HEK293 (cell line): Measurements from ENCODE around the gene TIAM2.

ENCODE experiments used
- CTCF ChIA-PET: fragments of 350-600 bp; formaldehyde crosslinking; extraction: SDS; loops from one replicate; lab custom pipeline; 2021; ENCODE audit warnings: antibody characterized with exemption; lab: Yijun Ruan, JAX
- POLR2A ChIA-PET: fragments of 300-600 bp; formaldehyde crosslinking; extraction: SDS; loops from one replicate; lab custom pipeline; 2020; ENCODE audit warnings: antibody characterized with exemption, inconsistent platforms; lab: Yijun Ruan, JAX
- H3K27ac ChIP-seq: fragments of 200-500 bp; sonication (Bioruptor generic); 2 replicates; pipeline ENCODE4 v1.5.1; 2014; ENCODE audit warnings: low read depth, low read length, control low read depth, inconsistent platforms; ENCODE audit errors: extremely low read depth
- H3K36me3 ChIP-seq, 2 experiments: fragments of 200-500 bp in 1 of 2; sonication (Bioruptor generic) in 1 of 2; 1 replicate in 1 of 2; 2 replicates in 1 of 2; pipeline ENCODE4 v1.5.1; 2014 to 2017; ENCODE audit warnings: inconsistent platforms in 2 of 2, low read length in 2 of 2; ENCODE audit not compliant: control insufficient read depth in 2 of 2, insufficient read depth in 1 of 2
- H3K4me1 ChIP-seq: fragments of 200-500 bp; sonication (Bioruptor generic); 2 replicates; pipeline ENCODE4 v1.5.1; 2014; ENCODE audit warnings: mild to moderate bottlenecking, low read length, inconsistent platforms; ENCODE audit not compliant: control insufficient read depth, insufficient read depth
- H3K4me3 ChIP-seq: 2 replicates; pipeline ENCODE4 v1.5.1; 2011; ENCODE audit warnings: low read depth, mild to moderate bottlenecking, control low read depth, low read length, moderate library complexity
- H3K9me3 ChIP-seq: fragments of 200-500 bp; sonication (Bioruptor generic); 2 replicates; pipeline ENCODE4 v1.5.1; 2014; ENCODE audit warnings: low read depth, low read length, inconsistent platforms; ENCODE audit not compliant: control insufficient read depth, insufficient read depth
- EGR2 ChIP-seq: fragments of 450-650 bp; formaldehyde crosslinking; IDR thresholded peaks from 2 replicates; pipeline ENCODE4 v1.5.1; 2016; ENCODE audit warnings: low read depth, missing biosample characterization, missing genetic modification characterization
- GLIS1 ChIP-seq: fragments of 450-650 bp; formaldehyde crosslinking; IDR thresholded peaks from 2 replicates; pipeline ENCODE4 v1.5.1; 2016; ENCODE audit warnings: missing biosample characterization, missing genetic modification characterization
- HOXC10 ChIP-seq: sonication (generic); formaldehyde crosslinking; IDR thresholded peaks from 2 replicates; pipeline ENCODE4 v1.8.1; 2023; ENCODE audit warnings: mild to moderate bottlenecking, missing genetic modification reagents
- KLF10 ChIP-seq: fragments of 450-650 bp; IDR thresholded peaks from 2 replicates; pipeline ENCODE4 v1.5.1; 2018; ENCODE audit warnings: missing biosample characterization, mild to moderate bottlenecking, missing genetic modification characterization
- PRDM2 ChIP-seq: fragments of 450-650 bp; formaldehyde crosslinking; IDR thresholded peaks from 2 replicates; pipeline ENCODE4 v1.5.1; 2016; ENCODE audit warnings: missing biosample characterization, missing genetic modification characterization, borderline replicate concordance
- ZBTB1 ChIP-seq: fragments of 450-650 bp; formaldehyde crosslinking; IDR thresholded peaks from 2 replicates; pipeline ENCODE4 v1.5.1; 2016; ENCODE audit warnings: missing biosample characterization, missing genetic modification characterization
- ZNF132 ChIP-seq: fragments of 450-650 bp; formaldehyde crosslinking; IDR thresholded peaks from 2 replicates; pipeline ENCODE4 v1.5.1; 2017; ENCODE audit warnings: missing biosample characterization, missing genetic modification characterization, borderline replicate concordance
- ZNF26 ChIP-seq: fragments of 450-650 bp; formaldehyde crosslinking; IDR thresholded peaks from 2 replicates; pipeline ENCODE4 v1.5.1; 2016; ENCODE audit warnings: missing biosample characterization, missing genetic modification characterization
- ZNF426 ChIP-seq: fragments of 450-650 bp; formaldehyde crosslinking; IDR thresholded peaks from 2 replicates; pipeline ENCODE4 v1.5.1; 2017; ENCODE audit warnings: missing biosample characterization, missing genetic modification characterization, mild to moderate bottlenecking, inconsistent platforms, moderate library complexity
- ZNF48 ChIP-seq: fragments of 450-650 bp; formaldehyde crosslinking; IDR thresholded peaks from 2 replicates; pipeline ENCODE4 v1.5.1; 2016; ENCODE audit warnings: missing biosample characterization, missing genetic modification characterization
- ZNF600 ChIP-seq: fragments of 450-650 bp; formaldehyde crosslinking; IDR thresholded peaks from 2 replicates; pipeline ENCODE4 v1.5.1; 2016; ENCODE audit warnings: missing biosample characterization, missing genetic modification characterization
- ZNF639 ChIP-seq: fragments of 450-650 bp; formaldehyde crosslinking; IDR thresholded peaks from 2 replicates; pipeline ENCODE4 v1.5.1; 2016; ENCODE audit warnings: missing biosample characterization, missing genetic modification characterization
- ZNF704 ChIP-seq: fragments of 450-650 bp; formaldehyde crosslinking; IDR thresholded peaks from 2 replicates; pipeline ENCODE4 v1.5.1; 2016; ENCODE audit warnings: missing biosample characterization, missing genetic modification characterization

Gene TIAM2

GRCh38 chr6:155234167-155234566 lies 239.1 kb downstream of the TIAM2 start:
- Histone ChIP-seq H3K27ac (no peak overlapping the region), H3K4me3 (no peak overlapping the region), H3K9me3 (no peaks in the 10 kb centered on the region), H3K4me1 (no peaks in the 10 kb centered on the region), H3K36me3 (no peaks in the 10 kb centered on the region)
- CTCF ChIA-PET = interaction anchor here (0.6 to 1.6 kb wide), 4 partner anchors 10 to 232 kb away, joined by 3 to 4 read pairs (median 4); no protein-coding TSS in a partner anchor
- POLR2A ChIA-PET = interaction anchor here (0.7 kb wide), 1 partner anchor 39 kb away, joined by 4 read pairs; no protein-coding TSS in a partner anchor
- TF ChIP-seq PRDM2 (tag by site-specific recombination) (no peak), KLF10 (no peak), ZNF639 (tag by site-specific recombination) (no peak), EGR2 (tag by site-specific recombination) (no peak), ZNF704 (tag by site-specific recombination) (no peak), ZNF48 (tag by site-specific recombination) (no peak), ZNF600 (no peak), HOXC10 (CRISPR knock-in tag) (no peak)

GRCh38 chr6:155234687-155235086 lies 239.6 kb downstream of the TIAM2 start:
- no peaks in the 10 kb centered on the region for H3K9me3 ChIP-seq
- CTCF ChIA-PET = interaction anchor here (0.7 to 1.2 kb wide), 3 partner anchors 16 to 47 kb away, joined by 3 to 4 read pairs (median 4); no protein-coding TSS in a partner anchor
- no peaks in the 10 kb centered on the region for H3K36me3 ChIP-seq
- POLR2A ChIA-PET = no interaction called here
- H3K4me1 ChIP-seq = no peaks in the 10 kb centered on the region
- H3K4me3 ChIP-seq = no peak overlapping the region
- TF ChIP-seq ZNF426 (tag by site-specific recombination) = no peak
- TF ChIP-seq ZNF132 (tag by site-specific recombination) = no peak
- TF ChIP-seq ZBTB1 (tag by site-specific recombination) = no peak
- TF ChIP-seq ZNF26 (tag by site-specific recombination) = no peak
- no peak for TF ChIP-seq GLIS1 (tag by site-specific recombination)
- TF ChIP-seq, all 188 proteins: peak for 0
- no peak overlapping the region for H3K27ac ChIP-seq
